Spleen (tissue), 7 donors: ENCODE data around the gene KIAA0408.

Experiments used
- POLR2A ChIP-seq, 3 donors: fragments of 450-650 bp; IDR thresholded peaks; one replicate each; pipeline ENCODE4 v1.5.1; 2017; ENCODE audit warnings: antibody characterized with exemption in 3 of 3, mild to moderate bottlenecking in 1 of 3
- POLR2AphosphoS5 ChIP-seq, 3 donors: sonication (generic); formaldehyde crosslinking; IDR thresholded peaks; one replicate each; pipeline ENCODE4 v1.5.1; 2017; ENCODE audit warnings: antibody characterized with exemption in 3 of 3
- TF ChIP-seq, protein P1 (sequence below), 11 experiments: fragments of 200-600 bp in 7 of 11; fragments of 450-650 bp in 4 of 11; sonication (generic) in 4 of 11; IDR thresholded peaks in 8 of 11; conservative IDR thresholded peaks in 3 of 11; 1 replicate in 7 of 11; 2 replicates in 4 of 11; pipeline versions ENCODE4 v1.4.0 to v1.8.0; 2016 to 2021; ENCODE audit warnings: antibody characterized with exemption in 11 of 11, inconsistent platforms in 4 of 11, mild to moderate bottlenecking in 1 of 11
- donor health status: DM: no; HTN: no; CAD: no; lungs with moderate emphysema.
- donor health status: DM: no; HTN: no; CAD: no.
- donor health status: DM: no; HTN: no; CAD: no.

DNA sequence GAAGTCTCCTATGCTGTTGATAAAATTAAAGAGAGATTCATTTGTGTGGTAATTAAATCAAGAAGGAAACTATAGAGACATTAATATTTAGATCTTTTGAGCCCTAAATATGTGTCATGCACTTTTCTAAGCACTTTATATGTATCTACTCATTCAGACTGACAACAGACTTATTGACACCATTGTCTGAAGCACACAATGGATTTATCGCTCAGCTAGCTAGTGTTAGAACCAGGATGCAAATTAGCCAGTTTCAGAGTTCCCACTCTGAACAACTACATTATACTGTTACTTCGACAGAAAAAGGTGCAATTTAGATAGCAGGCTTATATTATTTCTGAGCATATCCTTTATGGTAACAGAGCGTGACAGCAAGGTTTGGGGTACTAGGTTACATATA lies 27.7 kb upstream of the KIAA0408 start:
- TF ChIP-seq POLR2A (IDR thresholded peaks at IDR 0.05) (no peak), POLR2AphosphoS5 (IDR thresholded peaks at IDR 0.05) (no peak)
- TF ChIP-seq, protein P1, sequence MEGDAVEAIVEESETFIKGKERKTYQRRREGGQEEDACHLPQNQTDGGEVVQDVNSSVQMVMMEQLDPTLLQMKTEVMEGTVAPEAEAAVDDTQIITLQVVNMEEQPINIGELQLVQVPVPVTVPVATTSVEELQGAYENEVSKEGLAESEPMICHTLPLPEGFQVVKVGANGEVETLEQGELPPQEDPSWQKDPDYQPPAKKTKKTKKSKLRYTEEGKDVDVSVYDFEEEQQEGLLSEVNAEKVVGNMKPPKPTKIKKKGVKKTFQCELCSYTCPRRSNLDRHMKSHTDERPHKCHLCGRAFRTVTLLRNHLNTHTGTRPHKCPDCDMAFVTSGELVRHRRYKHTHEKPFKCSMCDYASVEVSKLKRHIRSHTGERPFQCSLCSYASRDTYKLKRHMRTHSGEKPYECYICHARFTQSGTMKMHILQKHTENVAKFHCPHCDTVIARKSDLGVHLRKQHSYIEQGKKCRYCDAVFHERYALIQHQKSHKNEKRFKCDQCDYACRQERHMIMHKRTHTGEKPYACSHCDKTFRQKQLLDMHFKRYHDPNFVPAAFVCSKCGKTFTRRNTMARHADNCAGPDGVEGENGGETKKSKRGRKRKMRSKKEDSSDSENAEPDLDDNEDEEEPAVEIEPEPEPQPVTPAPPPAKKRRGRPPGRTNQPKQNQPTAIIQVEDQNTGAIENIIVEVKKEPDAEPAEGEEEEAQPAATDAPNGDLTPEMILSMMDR (IDR thresholded peaks at IDR 0.05 in 8 of 11, conservative IDR thresholded peaks at IDR 0.05 in 3 of 11) = no peak
